T47D (cell line): ENCODE data around the gene TFF3.

ENCODE experiments used
- DNase-seq, 2 experiments: peaks; one replicate each; pipeline versions ENCODE4 v3.0.0 to v3.0.0-alpha.2; 2011 to 2012; ENCODE audit warnings: low read depth in 1 of 2, low spot score in 1 of 2
- JUND ChIP-seq: IDR thresholded peaks from 2 replicates; pipeline ENCODE4 v1.6.1; 2012; ENCODE audit warnings: low read depth
- in situ Hi-C: cut with HindIII; loops from 2 replicates; pipeline ENCODE4 v1.10.0; 2016; ENCODE audit warnings: low sequenced_read_pairs, low pct_unique_long_range_greater_than_20kb

Gene TFF3

GRCh38 chr21:42343556-42343955 is 28.3 kb upstream of the TFF3 start:
- TF ChIP-seq JUND: no peak
- no peak for DNase-seq
- in situ Hi-C loops: no loop called here

- TF ChIP-seq JUND: no peak
- in situ Hi-C loops: no loop called here
- no peak for DNase-seq
Observed at GRCh38 chr21:42343101-42343500, 27.9 kb upstream of the TFF3 start.

GRCh38 chr21:42341776-42342542 is 26.8 kb upstream of the TFF3 start:
- DNase-seq: no peak
- in situ Hi-C loops: no loop called here
- TF ChIP-seq JUND: no peak

- no peak for DNase-seq
- TF ChIP-seq JUND: no peak
- in situ Hi-C loops: no loop called here
Observed at GRCh38 chr21:42340187-42341050, 25.2 kb upstream of the TFF3 start.

GRCh38 chr21:42338729-42339715 is 23.8 kb upstream of the TFF3 start:
- in situ Hi-C loops: no loop called here
- DNase-seq: no peak
- TF ChIP-seq JUND: no peak

GRCh38 chr21:42337830-42338728 is 22.9 kb upstream of the TFF3 start:
- peak; percentile 42 to 97 for DNase-seq
- in situ Hi-C loops: no loop called here
- TF ChIP-seq JUND: no peak

GRCh38 chr21:42337276-42337675 is 22.1 kb upstream of the TFF3 start:
- DNase-seq: no peak
- in situ Hi-C loops: no loop called here
- no peak for TF ChIP-seq JUND

GRCh38 chr21:42336054-42336453 is 20.8 kb upstream of the TFF3 start:
- in situ Hi-C loops: no loop called here
- peak in 1 of 2 experiments; percentile 80 for DNase-seq
- TF ChIP-seq JUND: no peak

GRCh38 chr21:42332557-42333317 is 17.5 kb upstream of the TFF3 start:
- in situ Hi-C loops: no loop called here
- TF ChIP-seq JUND: no peak
- no peak for DNase-seq

- no peak for TF ChIP-seq JUND
- no peak for DNase-seq
- in situ Hi-C loops: no loop called here
Observed at GRCh38 chr21:42331660-42332059, 16.5 kb upstream of the TFF3 start.
